Measurements from ENCODE around the gene PRDM12. TPM values are rescaled to one million over a fixed set of nuclear protein-coding genes. Genes with fewer than 3 reads are reported as not detected.

PRDM12 gene
- total and polyA plus RNA-seq, 2 of the 8 experiments (the other 6 are each of a cell fraction or from before 2014, with no cell fraction given): 0.14 to 0.22 TPM

GRCh38 chr9:130672933-130673615 lies 8.7 kb downstream of the PRDM12 start:
- Histone ChIP-seq H4K20me1 (replicated peaks in 1 of 2; ENCODE audit: control insufficient read depth in 1 of 2, insufficient read depth in 2 of 2, low read length in 2 of 2) (peaks cover 0 to 2% of the 10 kb centered on the region in 2 experiments), H4K5ac (ENCODE audit: insufficient read length, low read depth, low read length) (no peak overlapping the region), H3K18ac (ENCODE audit: extremely low read depth, low read length) (no peak overlapping the region), H3K56ac (replicated peaks; ENCODE audit: insufficient read length, low read depth, low read length) (no peak overlapping the region), H3K23ac (ENCODE audit: insufficient read length) (no peak overlapping the region), H2AK5ac (ENCODE audit: low read depth, low read length) (no peak overlapping the region), H2BK15ac (ENCODE audit: low read length) (no peak overlapping the region), H2BK120ac (replicated peaks; ENCODE audit: low read depth, low read length) (no peak overlapping the region), H3K79me1 (ENCODE audit: low read depth, low read length) (no peaks in the 10 kb centered on the region), H4K8ac (ENCODE audit: extremely low read depth, insufficient read depth, low read length) (no peak overlapping the region), H3K4me1 (replicated peaks in 1 of 4; ENCODE audit: control insufficient read depth in 3 of 4, insufficient read depth in 4 of 4, low read length in 3 of 4) (no peaks in the 10 kb centered on the region; a peak in 1 of 7 replicates), H2BK12ac (ENCODE audit: low read depth, low read length) (no peak overlapping the region), H4K91ac (replicated peaks; ENCODE audit: insufficient read length, low read length) (no peak overlapping the region), H3K4me2 (ENCODE audit: insufficient read depth in 1 of 2, low read depth in 2 of 2, low read length in 2 of 2) (no peak overlapping the region), H3K27ac (ENCODE audit: low read depth, low read length) (no peak overlapping the region), H3K4me3 (ENCODE audit: extremely low read depth in 1 of 4, insufficient read depth in 2 of 4, low read depth in 3 of 4, low read length in 4 of 4) (no peak overlapping the region), H3K9ac (replicated peaks in 1 of 4; ENCODE audit: extremely low read depth in 1 of 4, low read depth in 3 of 4, low read length in 3 of 4) (no peak overlapping the region), H3K79me2 (ENCODE audit: control insufficient read depth in 1 of 2, insufficient read depth in 2 of 2, low read length in 2 of 2) (no peaks in the 10 kb centered on the region), H2BK5ac (ENCODE audit: low read depth, low read length) (no peak overlapping the region), H3K9me3 (ENCODE audit: insufficient read depth in 2 of 2, low read depth in 1 of 2, low read length in 1 of 2) (no peaks in the 10 kb centered on the region), H3K36me3 (ENCODE audit: control insufficient read depth in 2 of 4, insufficient read depth in 4 of 4, low read length in 3 of 4) (no peaks in the 10 kb centered on the region), H3K14ac (ENCODE audit: insufficient read length) (no peak overlapping the region), H3K4ac (replicated peaks; ENCODE audit: insufficient read length, low read depth, low read length) (no peak overlapping the region), H3K27me3 (replicated peaks in 1 of 4; ENCODE audit: control insufficient read depth in 3 of 4, extremely low read depth in 1 of 4, insufficient read depth in 3 of 4, low read length in 3 of 4) (peaks cover 9 to 23% (median 17%) of the 10 kb centered on the region in 4 experiments), H3K23me2 (ENCODE audit: low read depth, low read length) (no peaks in the 10 kb centered on the region), H2BK20ac (ENCODE audit: low read length) (no peak overlapping the region), H2AFZ (ENCODE audit: low read length) (no peak overlapping the region)
- ChIA-PET CTCF (ENCODE audit: partially characterized antibody) (interaction anchor here (0.6 to 3.1 kb wide), 6 partner anchors 9 to 212 kb away, joined by 3 to 11 read pairs (median 6); no protein-coding TSS in a partner anchor), POLR2A (ENCODE audit: partially characterized antibody) (no interaction called here)
- DNase-seq (ENCODE audit: low read depth in 1 of 2, low spot score in 2 of 2): no peak
- WGBS, 2 experiments (ENCODE audit: extremely low coverage in 1 of 2, insufficient coverage in 1 of 2, insufficient read length in 1 of 2, insufficient replicate concordance in 2 of 2, low coverage in 1 of 2, low lambda C conversion rate in 2 of 2, missing lambda C conversion rate in 1 of 2): 82% methylated on average over 12 of the region's 12 CpGs; no CpG with 5 or more reads in 1 of the 2 experiments
- TF ChIP-seq GTF2F1 (IDR thresholded peaks at IDR 0.05; ENCODE audit: borderline replicate concordance, low read depth, low read length) (no peak), CTCF (IDR thresholded peaks at IDR 0.05; ENCODE audit: control extremely low read depth in 1 of 3, insufficient read depth in 1 of 3, low read depth in 1 of 3, low read length in 3 of 3) (no peak), CTBP2 (IDR thresholded peaks at IDR 0.05; ENCODE audit: borderline replicate concordance, insufficient read depth, insufficient read length, low read length) (no peak), MAX (IDR thresholded peaks at IDR 0.05) (no peak), SIN3A (conservative IDR thresholded peaks at IDR 0.05 in 1 of 2, IDR thresholded peaks at IDR 0.05 in 1 of 2; ENCODE audit: low read depth in 1 of 2, low read length in 2 of 2) (no peak), SP2 (IDR thresholded peaks at IDR 0.05; ENCODE audit: low read length) (no peak), SIRT6 (IDR thresholded peaks at IDR 0.05; ENCODE audit: low read length) (no peak), EZH2 (IDR thresholded peaks at IDR 0.05; ENCODE audit: low read depth, low read length, severe bottlenecking) (no peak), ZNF274 (IDR thresholded peaks at IDR 0.05; ENCODE audit: borderline replicate concordance, extremely low read depth, low read length) (no peak), JUN (IDR thresholded peaks at IDR 0.05; ENCODE audit: low read depth, low read length) (no peak)
- FAIRE-seq: no peak
